Neural cell (in vitro differentiated cells): ENCODE measurements around the gene AMBP. TPM values are rescaled to one million over a fixed set of nuclear protein-coding genes. Genes with fewer than 3 reads are reported as not detected.

Source experiments
- H2AFZ ChIP-seq: fragments of 200-600, 300-800 bp; sonication (generic), shearing (Covaris generic); 2 replicates; pipeline ENCODE4 v1.6.0; 2014; ENCODE audit warnings: low read depth, mild to moderate bottlenecking, antibody characterized with exemption, low read length, moderate library complexity
- H3F3A ChIP-seq: fragments of 200-600 bp; shearing (Covaris generic); 2 replicates; pipeline ENCODE4 v1.6.1; 2016; ENCODE audit warnings: mild to moderate bottlenecking, moderate library complexity, mixed read lengths, antibody characterized with exemption, low read length; ENCODE audit not compliant: insufficient read depth, poor library complexity, severe bottlenecking
- H3K27ac ChIP-seq: fragments of 200-600, 300-800 bp; sonication (generic), shearing (Covaris generic); 2 replicates; pipeline ENCODE4 v1.5.1; 2014; ENCODE audit warnings: mild to moderate bottlenecking, low read length, moderate library complexity
- H3K27me3 ChIP-seq: fragments of 300-800, 200-600 bp; sonication (generic), shearing (Covaris generic); 2 replicates; pipeline ENCODE4 v1.6.0; 2014; ENCODE audit warnings: mild to moderate bottlenecking, low read depth, low read length, moderate library complexity; ENCODE audit not compliant: insufficient read depth
- H3K36me3 ChIP-seq: fragments of 300-800, 200-600 bp; sonication (generic), shearing (Covaris generic); 2 replicates; pipeline ENCODE4 v1.5.1; 2014; ENCODE audit warnings: mild to moderate bottlenecking, antibody characterized with exemption, low read length, moderate library complexity; ENCODE audit not compliant: insufficient read depth
- H3K4me2 ChIP-seq: fragments of 300-800, 200-600 bp; sonication (generic), shearing (Covaris generic); 2 replicates; pipeline ENCODE4 v1.6.0; 2014; ENCODE audit warnings: mild to moderate bottlenecking, low read length
- H3K4me3 ChIP-seq: fragments of 300-800, 200-600 bp; sonication (generic), shearing (Covaris generic); 2 replicates; pipeline ENCODE4 v1.5.1; 2014; ENCODE audit warnings: mild to moderate bottlenecking, low read length, moderate library complexity
- H3K79me2 ChIP-seq: fragments of 200-600 bp; shearing (Covaris generic); replicated peaks from 2 replicates; pipeline ENCODE4 v1.6.0; 2014; ENCODE audit warnings: mild to moderate bottlenecking, low read length, moderate library complexity; ENCODE audit not compliant: insufficient read depth
- H3K9ac ChIP-seq: fragments of 300-800, 200-600 bp; sonication (generic), shearing (Covaris generic); 2 replicates; pipeline ENCODE4 v1.6.1; 2016; ENCODE audit warnings: mild to moderate bottlenecking, low read length, mixed read lengths
- H3K9me2 ChIP-seq: fragments of 200-600 bp; shearing (Covaris generic); 2 replicates; pipeline ENCODE4 v1.6.1; 2016; ENCODE audit warnings: mild to moderate bottlenecking, low read length, mixed read lengths; ENCODE audit not compliant: insufficient read depth
- H3K9me3 ChIP-seq: fragments of 200-600, 300-800 bp; sonication (generic), shearing (Covaris generic); 2 replicates; pipeline ENCODE4 v1.6.1; 2016; ENCODE audit warnings: mild to moderate bottlenecking, mixed run types, low read length, moderate library complexity, mixed read lengths
- H4K20me1 ChIP-seq: fragments of 200-600 bp; shearing (Covaris generic); 2 replicates; pipeline ENCODE4 v1.6.1; 2016; ENCODE audit warnings: mild to moderate bottlenecking, mixed run types; ENCODE audit not compliant: insufficient read depth
- EP300 ChIP-seq: fragments of 450-650 bp; conservative IDR thresholded peaks from 2 replicates; pipeline ENCODE4 v1.6.1; 2014; ENCODE audit warnings: antibody characterized with exemption, mild to moderate bottlenecking, moderate library complexity; ENCODE audit not compliant: poor library complexity, severe bottlenecking
- EZH2 ChIP-seq: fragments of 200-600, 300-800 bp; shearing (Covaris generic), sonication (generic); IDR thresholded peaks from 2 replicates; pipeline ENCODE4 v1.6.1; 2014; ENCODE audit warnings: antibody characterized with exemption, low read length, borderline replicate concordance, mild to moderate bottlenecking; ENCODE audit not compliant: insufficient read depth, poor library complexity, severe bottlenecking
- MXI1 ChIP-seq: fragments of 450-650 bp; conservative IDR thresholded peaks from 2 replicates; pipeline ENCODE4 v1.6.1; 2014; ENCODE audit warnings: antibody characterized with exemption, mild to moderate bottlenecking; ENCODE audit not compliant: poor library complexity, severe bottlenecking
- POLR2AphosphoS5 ChIP-seq: IDR thresholded peaks from 2 replicates; pipeline ENCODE4 v1.6.1; 2012
- RAD21 ChIP-seq: fragments of 450-650 bp; conservative IDR thresholded peaks from 2 replicates; pipeline ENCODE4 v1.6.1; 2014; ENCODE audit warnings: antibody characterized with exemption, mild to moderate bottlenecking, moderate library complexity
- SMC3 ChIP-seq: fragments of 450-650 bp; conservative IDR thresholded peaks from 2 replicates; pipeline ENCODE4 v1.6.1; 2014; ENCODE audit warnings: antibody characterized with exemption, mild to moderate bottlenecking, moderate library complexity; ENCODE audit not compliant: poor library complexity
- TAF1 ChIP-seq: IDR thresholded peaks from 2 replicates; pipeline ENCODE4 v1.6.1; 2012; ENCODE audit warnings: low read depth
- polyA plus RNA-seq: library from polyadenylated mRNA; depleted of rRNA; stranded (reverse); fragments of >200 nt; gene quantifications from 2 replicates; pipeline ENCODE4 v1.2.3, GENCODE V29; 2014
- TF ChIP-seq, protein P1 (sequence below): fragments of 450-650 bp; IDR thresholded peaks from 2 replicates; pipeline ENCODE4 v1.5.1; 2014; ENCODE audit warnings: antibody characterized with exemption, mild to moderate bottlenecking, moderate library complexity; ENCODE audit not compliant: poor library complexity, severe bottlenecking
- TF ChIP-seq, protein P2 (sequence below): IDR thresholded peaks from 2 replicates; pipeline ENCODE4 v1.6.1; 2012; ENCODE audit warnings: borderline replicate concordance

The AMBP gene
- polyA plus RNA-seq, 1 donor from 2014 or later, result not detected

DNA sequence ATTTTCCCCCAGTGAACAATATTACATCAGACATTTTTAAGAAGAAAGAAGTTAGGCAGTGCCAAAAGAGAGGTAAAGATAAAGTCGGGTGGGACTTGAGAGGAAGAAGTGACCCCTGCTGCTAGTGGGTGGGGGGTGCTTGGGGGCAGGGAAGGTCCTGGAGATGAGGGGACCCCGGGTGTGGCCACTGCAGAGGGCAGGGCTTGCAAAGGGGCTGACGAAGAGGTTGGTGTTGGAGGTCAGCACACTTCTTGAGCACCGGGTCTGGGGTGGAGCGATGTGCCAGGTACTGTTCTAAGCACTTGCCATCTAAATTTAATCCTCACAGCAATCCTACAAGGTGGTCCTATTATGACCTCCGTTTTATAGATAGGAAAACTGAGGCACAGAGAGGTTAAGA lies 62.0 kb downstream of the AMBP start:
- Histone ChIP-seq H3K79me2 (no peaks in the 10 kb centered on the region), H3K9me3 (no peaks in the 10 kb centered on the region), H3K27ac (no peak overlapping the region), H2AFZ (no peak overlapping the region), H3K36me3 (peaks cover 17% of the 10 kb centered on the region), H3F3A (no peaks in the 10 kb centered on the region), H3K4me2 (no peak overlapping the region), H3K9ac (no peak overlapping the region), H3K27me3 (no peaks in the 10 kb centered on the region), H3K4me3 (no peak overlapping the region), H3K9me2 (no peaks in the 10 kb centered on the region), H4K20me1 (no peaks in the 10 kb centered on the region)
- TF ChIP-seq EZH2, result no peak
- TF ChIP-seq MXI1, result no peak
- TF ChIP-seq, protein P1, sequence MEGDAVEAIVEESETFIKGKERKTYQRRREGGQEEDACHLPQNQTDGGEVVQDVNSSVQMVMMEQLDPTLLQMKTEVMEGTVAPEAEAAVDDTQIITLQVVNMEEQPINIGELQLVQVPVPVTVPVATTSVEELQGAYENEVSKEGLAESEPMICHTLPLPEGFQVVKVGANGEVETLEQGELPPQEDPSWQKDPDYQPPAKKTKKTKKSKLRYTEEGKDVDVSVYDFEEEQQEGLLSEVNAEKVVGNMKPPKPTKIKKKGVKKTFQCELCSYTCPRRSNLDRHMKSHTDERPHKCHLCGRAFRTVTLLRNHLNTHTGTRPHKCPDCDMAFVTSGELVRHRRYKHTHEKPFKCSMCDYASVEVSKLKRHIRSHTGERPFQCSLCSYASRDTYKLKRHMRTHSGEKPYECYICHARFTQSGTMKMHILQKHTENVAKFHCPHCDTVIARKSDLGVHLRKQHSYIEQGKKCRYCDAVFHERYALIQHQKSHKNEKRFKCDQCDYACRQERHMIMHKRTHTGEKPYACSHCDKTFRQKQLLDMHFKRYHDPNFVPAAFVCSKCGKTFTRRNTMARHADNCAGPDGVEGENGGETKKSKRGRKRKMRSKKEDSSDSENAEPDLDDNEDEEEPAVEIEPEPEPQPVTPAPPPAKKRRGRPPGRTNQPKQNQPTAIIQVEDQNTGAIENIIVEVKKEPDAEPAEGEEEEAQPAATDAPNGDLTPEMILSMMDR, result no peak

DNA sequence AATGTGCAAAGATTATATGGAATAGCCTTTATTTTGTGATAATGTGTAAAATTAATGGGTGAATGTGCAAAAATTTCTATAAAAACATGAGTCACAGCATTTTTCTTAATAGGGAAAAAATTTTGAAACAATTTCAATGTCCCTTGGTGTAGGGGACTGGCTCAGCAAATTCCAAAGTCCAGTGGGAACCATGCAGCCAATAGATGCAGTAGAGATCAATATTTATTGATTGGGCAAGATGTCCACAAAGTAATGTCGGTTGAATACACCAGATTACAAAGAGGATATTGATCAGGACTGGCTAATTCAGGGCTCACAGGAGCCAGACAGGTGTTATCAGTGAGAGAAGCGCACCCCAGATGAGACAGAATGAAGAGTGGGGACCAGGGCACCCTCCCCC lies 62.5 kb downstream of the AMBP start:
- Histone ChIP-seq H3K4me3 (no peak overlapping the region), H3K27me3 (no peaks in the 10 kb centered on the region), H3F3A (no peaks in the 10 kb centered on the region), H3K9ac (no peak overlapping the region), H3K4me2 (no peak overlapping the region), H3K36me3 (peaks cover 22% of the 10 kb centered on the region), H2AFZ (no peak overlapping the region), H3K9me2 (no peaks in the 10 kb centered on the region), H3K9me3 (no peaks in the 10 kb centered on the region), H4K20me1 (no peaks in the 10 kb centered on the region), H3K79me2 (no peaks in the 10 kb centered on the region), H3K27ac (no peak overlapping the region)
- TF ChIP-seq TAF1 (no peak), POLR2AphosphoS5 (no peak), MXI1 (no peak), SMC3 (no peak), RAD21 (no peak), EP300 (no peak), EZH2 (no peak)
- TF ChIP-seq, protein P2, sequence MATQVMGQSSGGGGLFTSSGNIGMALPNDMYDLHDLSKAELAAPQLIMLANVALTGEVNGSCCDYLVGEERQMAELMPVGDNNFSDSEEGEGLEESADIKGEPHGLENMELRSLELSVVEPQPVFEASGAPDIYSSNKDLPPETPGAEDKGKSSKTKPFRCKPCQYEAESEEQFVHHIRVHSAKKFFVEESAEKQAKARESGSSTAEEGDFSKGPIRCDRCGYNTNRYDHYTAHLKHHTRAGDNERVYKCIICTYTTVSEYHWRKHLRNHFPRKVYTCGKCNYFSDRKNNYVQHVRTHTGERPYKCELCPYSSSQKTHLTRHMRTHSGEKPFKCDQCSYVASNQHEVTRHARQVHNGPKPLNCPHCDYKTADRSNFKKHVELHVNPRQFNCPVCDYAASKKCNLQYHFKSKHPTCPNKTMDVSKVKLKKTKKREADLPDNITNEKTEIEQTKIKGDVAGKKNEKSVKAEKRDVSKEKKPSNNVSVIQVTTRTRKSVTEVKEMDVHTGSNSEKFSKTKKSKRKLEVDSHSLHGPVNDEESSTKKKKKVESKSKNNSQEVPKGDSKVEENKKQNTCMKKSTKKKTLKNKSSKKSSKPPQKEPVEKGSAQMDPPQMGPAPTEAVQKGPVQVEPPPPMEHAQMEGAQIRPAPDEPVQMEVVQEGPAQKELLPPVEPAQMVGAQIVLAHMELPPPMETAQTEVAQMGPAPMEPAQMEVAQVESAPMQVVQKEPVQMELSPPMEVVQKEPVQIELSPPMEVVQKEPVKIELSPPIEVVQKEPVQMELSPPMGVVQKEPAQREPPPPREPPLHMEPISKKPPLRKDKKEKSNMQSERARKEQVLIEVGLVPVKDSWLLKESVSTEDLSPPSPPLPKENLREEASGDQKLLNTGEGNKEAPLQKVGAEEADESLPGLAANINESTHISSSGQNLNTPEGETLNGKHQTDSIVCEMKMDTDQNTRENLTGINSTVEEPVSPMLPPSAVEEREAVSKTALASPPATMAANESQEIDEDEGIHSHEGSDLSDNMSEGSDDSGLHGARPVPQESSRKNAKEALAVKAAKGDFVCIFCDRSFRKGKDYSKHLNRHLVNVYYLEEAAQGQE, result no peak
- TF ChIP-seq, protein P1, result no peak
